A549 (cell line): ENCODE measurements around the gene KIF12.

Experiments used
- BHLHE40 ChIP-seq: IDR thresholded peaks from 2 replicates; pipeline ENCODE4 v1.6.1; 2012; ENCODE audit warnings: low read depth, low read length, inconsistent platforms
- CEBPB ChIP-seq, 2 experiments: fragments of >200 bp in 1 of 2; sonication (Bioruptor Twin) in 1 of 2; formaldehyde crosslinking in 1 of 2; IDR thresholded peaks; 2 replicates each; pipeline ENCODE4 v1.6.1; 2012 to 2016
- EHMT2 ChIP-seq: fragments of 200-600 bp; sonication (generic); IDR thresholded peaks from 2 replicates; pipeline ENCODE4 v1.6.1; 2016; ENCODE audit warnings: antibody characterized with exemption, low read depth, mild to moderate bottlenecking, moderate library complexity
- HDAC2 ChIP-seq: fragments of 200-600 bp; sonication (generic); IDR thresholded peaks from 2 replicates; pipeline ENCODE4 v1.6.1; 2016
- KDM1A ChIP-seq: fragments of 200-600 bp; sonication (generic); IDR thresholded peaks from 2 replicates; pipeline ENCODE4 v1.6.1; 2016; ENCODE audit warnings: low read depth, mild to moderate bottlenecking
- MYC ChIP-seq: IDR thresholded peaks from 2 replicates; pipeline ENCODE4 v1.6.1; 2012; ENCODE audit warnings: mild to moderate bottlenecking, inconsistent platforms, low read length, improper control_type of control experiment, borderline replicate concordance
- NFE2L2 ChIP-seq: fragments of 150-350 bp; conservative IDR thresholded peaks from 2 replicates; pipeline ENCODE4 v1.6.1; 2014; ENCODE audit warnings: low read length
- POLR2A ChIP-seq: IDR thresholded peaks from 2 replicates; pipeline ENCODE4 v1.6.1; 2012; ENCODE audit warnings: mild to moderate bottlenecking, low read length
- POLR2AphosphoS2 ChIP-seq: conservative IDR thresholded peaks from 2 replicates; pipeline ENCODE4 v1.6.1; 2012; ENCODE audit warnings: low read length, improper control_type of control experiment, inconsistent platforms
- REST ChIP-seq: fragments of 200-600 bp; sonication (generic); IDR thresholded peaks from 2 replicates; pipeline ENCODE4 v1.6.1; 2016; ENCODE audit warnings: antibody characterized with exemption, mild to moderate bottlenecking, moderate library complexity
- TP53 ChIP-seq: fragments of 250-450 bp; sonication (Bioruptor Pico); IDR thresholded peaks from 2 replicates; pipeline ENCODE4 v1.5.0; 2021; ENCODE audit warnings: mild to moderate bottlenecking, moderate library complexity
- TF ChIP-seq, protein P1 (sequence below): fragments of >200 bp; sonication (Bioruptor Twin); formaldehyde crosslinking; IDR thresholded peaks from 3 replicates; pipeline ENCODE4 v1.5.1; 2016
- TF ChIP-seq, protein P2 (sequence below): fragments of 250-450 bp; sonication (Bioruptor Pico); IDR thresholded peaks from 2 replicates; pipeline ENCODE4 v1.5.0; 2020; ENCODE audit warnings: low read depth, mild to moderate bottlenecking, moderate library complexity
- TF ChIP-seq, protein P3 (sequence below): IDR thresholded peaks from 2 replicates; pipeline ENCODE4 v1.6.1; 2012

DNA sequence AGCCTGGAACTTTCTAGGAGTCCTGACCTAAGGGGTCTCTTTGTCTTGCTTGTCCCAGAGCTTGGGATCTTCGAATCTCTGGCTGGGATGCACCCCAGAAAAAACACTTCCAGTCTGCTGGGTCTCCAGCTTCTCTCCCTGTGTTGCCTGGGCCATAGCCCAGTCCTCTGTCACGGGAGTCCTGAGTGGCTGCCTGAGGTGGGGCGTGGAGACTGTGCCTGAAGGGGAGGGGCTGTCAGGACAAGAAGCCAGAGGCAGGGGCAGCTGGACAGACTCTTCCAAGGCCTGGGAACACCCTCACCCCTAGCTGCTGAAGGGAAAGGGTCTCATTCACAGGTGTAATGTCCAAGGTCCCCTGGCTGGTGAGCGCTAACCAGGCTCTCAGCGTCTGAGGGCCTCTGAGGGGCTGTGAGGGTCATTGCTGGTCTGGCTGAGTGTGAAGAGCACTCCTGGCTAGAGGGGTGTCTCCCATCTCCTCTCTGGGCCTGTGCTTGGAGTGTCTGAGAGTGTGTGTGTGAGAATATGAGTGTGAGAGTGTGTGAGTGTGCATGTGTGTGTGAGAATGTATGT lies 35.8 kb upstream of the KIF12 start:
- TF ChIP-seq TP53 (CRISPR knock-in tag), result no peak
- TF ChIP-seq, protein P1, sequence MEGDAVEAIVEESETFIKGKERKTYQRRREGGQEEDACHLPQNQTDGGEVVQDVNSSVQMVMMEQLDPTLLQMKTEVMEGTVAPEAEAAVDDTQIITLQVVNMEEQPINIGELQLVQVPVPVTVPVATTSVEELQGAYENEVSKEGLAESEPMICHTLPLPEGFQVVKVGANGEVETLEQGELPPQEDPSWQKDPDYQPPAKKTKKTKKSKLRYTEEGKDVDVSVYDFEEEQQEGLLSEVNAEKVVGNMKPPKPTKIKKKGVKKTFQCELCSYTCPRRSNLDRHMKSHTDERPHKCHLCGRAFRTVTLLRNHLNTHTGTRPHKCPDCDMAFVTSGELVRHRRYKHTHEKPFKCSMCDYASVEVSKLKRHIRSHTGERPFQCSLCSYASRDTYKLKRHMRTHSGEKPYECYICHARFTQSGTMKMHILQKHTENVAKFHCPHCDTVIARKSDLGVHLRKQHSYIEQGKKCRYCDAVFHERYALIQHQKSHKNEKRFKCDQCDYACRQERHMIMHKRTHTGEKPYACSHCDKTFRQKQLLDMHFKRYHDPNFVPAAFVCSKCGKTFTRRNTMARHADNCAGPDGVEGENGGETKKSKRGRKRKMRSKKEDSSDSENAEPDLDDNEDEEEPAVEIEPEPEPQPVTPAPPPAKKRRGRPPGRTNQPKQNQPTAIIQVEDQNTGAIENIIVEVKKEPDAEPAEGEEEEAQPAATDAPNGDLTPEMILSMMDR, result no peak
- TF ChIP-seq, protein P2, sequence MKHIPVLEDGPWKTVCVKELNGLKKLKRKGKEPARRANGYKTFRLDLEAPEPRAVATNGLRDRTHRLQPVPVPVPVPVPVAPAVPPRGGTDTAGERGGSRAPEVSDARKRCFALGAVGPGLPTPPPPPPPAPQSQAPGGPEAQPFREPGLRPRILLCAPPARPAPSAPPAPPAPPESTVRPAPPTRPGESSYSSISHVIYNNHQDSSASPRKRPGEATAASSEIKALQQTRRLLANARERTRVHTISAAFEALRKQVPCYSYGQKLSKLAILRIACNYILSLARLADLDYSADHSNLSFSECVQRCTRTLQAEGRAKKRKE, result no peak
- TF ChIP-seq, protein P3, sequence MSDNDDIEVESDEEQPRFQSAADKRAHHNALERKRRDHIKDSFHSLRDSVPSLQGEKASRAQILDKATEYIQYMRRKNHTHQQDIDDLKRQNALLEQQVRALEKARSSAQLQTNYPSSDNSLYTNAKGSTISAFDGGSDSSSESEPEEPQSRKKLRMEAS, result no peak
- TF ChIP-seq MYC, result no peak
- TF ChIP-seq HDAC2, result no peak
- no peak for TF ChIP-seq REST
- TF ChIP-seq POLR2A, result no peak
- no peak for TF ChIP-seq EHMT2
- TF ChIP-seq POLR2AphosphoS2, result no peak
- TF ChIP-seq NFE2L2, result no peak
- no peak for TF ChIP-seq CEBPB (IDR thresholded peaks at IDR 0.05)
- no peak for TF ChIP-seq BHLHE40
- TF ChIP-seq KDM1A, result no peak
